K562 (cell line): Measurements from ENCODE around the gene TSPAN32. TPM values are rescaled to one million over a fixed set of nuclear protein-coding genes. Genes with fewer than 3 reads are reported as not detected.
"Not testable (repeated sequence)": the region's sequence is repeated elsewhere in the genome, so short reads cannot be mapped to it uniquely, and the experiment has no call there.

Source experiments
- ATAC-seq: fragments of 200-7000 bp; cut with Tn5 transposase; 3 replicates; pipeline ENCODE4 v1.9.1; 2020; ENCODE audit warnings: moderate library complexity
- BruUV-seq: library from RNA; stranded (reverse); fragments of 400-500 nt; replicated peaks from 2 replicates; lab custom pipeline; 2021; lab: Mats Ljungman, UMichigan
- CTCF ChIA-PET: fragments of 300-600 bp; formaldehyde crosslinking; extraction: SDS; loops from one replicate; lab custom pipeline; 2021; ENCODE audit warnings: low intra/inter-chr PET ratio; lab: Yijun Ruan, JAX
- POLR2A ChIA-PET: fragments of 300-600, 350-650 bp; sonication (Branson Sonifier 250); formaldehyde crosslinking; extraction: SDS; loops from one replicate; lab custom pipeline; 2021; ENCODE audit warnings: antibody characterized with exemption, inconsistent platforms; lab: Yijun Ruan, JAX
- DNase-seq, 4 experiments: peaks; one replicate each; pipeline versions ENCODE4 v3.0.0 to v3.0.0-alpha.2; 2011 to 2018; ENCODE audit warnings: low spot score in 3 of 4, mixed read lengths in 3 of 4; ENCODE audit errors: extremely low read depth in 1 of 4
- FAIRE-seq: peaks from 2 replicates; lab custom pipeline; 2011; peaks lifted over from hg19 to GRCh38; lab: Jason Lieb, UNC
- H2AFZ ChIP-seq: 2 replicates; pipeline ENCODE4 v1.6.0; 2011; ENCODE audit warnings: low read depth, low read length, control low read depth, inconsistent platforms
- H3K27ac ChIP-seq: fragments of 200-600 bp; 3 replicates; pipeline ENCODE4 v1.8.0; 2011; ENCODE audit warnings: low read depth, mild to moderate bottlenecking, control low read depth, inconsistent platforms, low read length, moderate library complexity, mixed read lengths; ENCODE audit errors: extremely low read depth
- H3K27me3 ChIP-seq, 2 experiments: fragments of 300-600 bp in 1 of 2; 2 replicates in 1 of 2; 3 replicates in 1 of 2; pipeline versions ENCODE4 v1.6.0 to v1.8.0; 2011; ENCODE audit warnings: inconsistent platforms in 2 of 2, low read length in 2 of 2, mild to moderate bottlenecking in 1 of 2, mixed read lengths in 1 of 2, moderate library complexity in 1 of 2; ENCODE audit not compliant: control insufficient read depth in 2 of 2, insufficient read depth in 2 of 2
- H3K36me3 ChIP-seq: fragments of 300-600 bp; 3 replicates; pipeline ENCODE4 v1.8.0; 2011; ENCODE audit warnings: mild to moderate bottlenecking, low read length, inconsistent platforms; ENCODE audit not compliant: control insufficient read depth, insufficient read depth
- H3K4me1 ChIP-seq, 2 experiments: fragments of 200-600 bp in 1 of 2; replicated peaks in 1 of 2; 2 replicates in 1 of 2; 3 replicates in 1 of 2; pipeline versions ENCODE4 v1.5.1 to v1.8.0; 2011; ENCODE audit warnings: inconsistent platforms in 2 of 2, low read length in 2 of 2, mild to moderate bottlenecking in 1 of 2, mixed read lengths in 1 of 2, moderate library complexity in 1 of 2; ENCODE audit not compliant: control insufficient read depth in 2 of 2, insufficient read depth in 2 of 2
- H3K4me2 ChIP-seq: 2 replicates; pipeline ENCODE4 v1.6.1; 2011; ENCODE audit warnings: low read length, control low read depth, inconsistent platforms, mixed read lengths; ENCODE audit not compliant: insufficient read depth
- H3K4me3 ChIP-seq: fragments of 200-600 bp; sonication (generic), shearing (Covaris generic); 2 replicates; pipeline ENCODE4 v1.5.1; 2016; ENCODE audit warnings: control low read depth, inconsistent platforms
- H3K79me2 ChIP-seq: fragments of 200-600 bp; 3 replicates; pipeline ENCODE4 v1.8.0; 2011; ENCODE audit warnings: low read length, inconsistent platforms; ENCODE audit not compliant: control insufficient read depth, insufficient read depth
- H3K9ac ChIP-seq, 2 experiments: 2 replicates each; pipeline versions ENCODE4 v1.6.0 to v1.6.1; 2011; ENCODE audit warnings: low read depth in 2 of 2, low read length in 2 of 2, control low read depth in 1 of 2, inconsistent platforms in 1 of 2, mild to moderate bottlenecking in 1 of 2, mixed read lengths in 1 of 2; ENCODE audit not compliant: insufficient read depth in 1 of 2
- H3K9me1 ChIP-seq: one replicate; pipeline ENCODE4 v1.6.0; 2011; ENCODE audit warnings: inconsistent platforms, mild to moderate bottlenecking, low read length, moderate library complexity; ENCODE audit not compliant: control insufficient read depth, insufficient read depth
- H3K9me3 ChIP-seq: replicated peaks from 2 replicates; pipeline ENCODE4 v1.5.1; 2011; ENCODE audit warnings: low read depth, low read length, inconsistent platforms; ENCODE audit not compliant: control insufficient read depth, insufficient read depth
- H4K20me1 ChIP-seq: replicated peaks from 2 replicates; pipeline ENCODE4 v1.6.1; 2011; ENCODE audit warnings: low read length, inconsistent platforms, mixed read lengths; ENCODE audit not compliant: control insufficient read depth, insufficient read depth
- CBX5 ChIP-seq: IDR thresholded peaks from 2 replicates; pipeline ENCODE4 v1.6.1; 2014; ENCODE audit warnings: low read depth, borderline replicate concordance
- FUS ChIP-seq: fragments of 200-400 bp; formaldehyde crosslinking; optimal IDR thresholded peaks from 2 replicates; pipeline ENCODE3; 2017; ENCODE audit warnings: low read depth, low read length
- KHSRP ChIP-seq: fragments of 450-650 bp; IDR thresholded peaks from 2 replicates; pipeline ENCODE4 v1.6.1; 2017
- NCOA1 ChIP-seq: fragments of 450-650 bp; IDR thresholded peaks from 2 replicates; pipeline ENCODE4 v1.6.1; 2016; ENCODE audit warnings: low read depth
- POLR2AphosphoS2 ChIP-seq: IDR thresholded peaks from 2 replicates; pipeline ENCODE4 v1.6.1; 2012; ENCODE audit warnings: low read length, improper control_type of control experiment
- ZBTB33 ChIP-seq: sonication (generic); formaldehyde crosslinking; IDR thresholded peaks from 2 replicates; pipeline ENCODE4 v1.8.1; 2023; ENCODE audit warnings: mild to moderate bottlenecking, missing genetic modification reagents
- ZFP36 ChIP-seq: fragments of 150-350 bp; IDR thresholded peaks from 2 replicates; pipeline ENCODE4 v1.6.1; 2018; ENCODE audit warnings: low read length, low read depth; ENCODE audit not compliant: partially characterized antibody
- ZNF347 ChIP-seq: fragments of 450-650 bp; formaldehyde crosslinking; IDR thresholded peaks from 2 replicates; pipeline ENCODE4 v1.4.0; 2020; ENCODE audit warnings: low read depth, mild to moderate bottlenecking, moderate library complexity
- ZNF707 ChIP-seq: fragments of 250-450 bp; sonication (Bioruptor Pico); conservative IDR thresholded peaks from 2 replicates; pipeline ENCODE4 v1.8.0; 2022; ENCODE audit warnings: inconsistent platforms, mild to moderate bottlenecking, moderate library complexity
- WGBS: fragments of 100-300 bp; shearing (Covaris generic); methylation state at CpG from one replicate; pipeline ENCODE4 v1.1.6; 2016; ENCODE audit warnings: low coverage, mixed read lengths; ENCODE audit not compliant: insufficient coverage; ENCODE audit errors: missing lambda C conversion rate; 5-methylcytosine and 5-hydroxymethylcytosine counted together
- in situ Hi-C: fragments of 300-500 bp; cut with MboI; formaldehyde crosslinking; loops from 4 replicates; pipeline ENCODE4 v1.15.0; 2018; ENCODE audit warnings: inconsistent platforms, mixed read lengths
- intact Hi-C: fragments of 100-400 bp; cut with micrococcal nuclease; formaldehyde crosslinking; loops from 2 replicates; pipeline ENCODE4 v1.14.2; 2022
- polyA plus RNA-seq, 8 experiments: library from polyadenylated mRNA; depleted of rRNA in 4 of 8; stranded (reverse) in 5 of 8; unstranded in 3 of 8; fragments of >200 nt; fragmentation: Nextera tagmentation in 2 of 8; fragmentation: Illumina TruSeq in 1 of 8; extraction: Ambion mirVana in 2 of 8; extraction: Trizol in 1 of 8; gene quantifications; 2 replicates each; pipeline versions ENCODE4 v1.2.1 to v1.2.3, GENCODE V29; 2011 to 2014; ENCODE audit warnings: inconsistent platforms in 1 of 8, missing spikeins in 1 of 8
- total RNA-seq, 7 experiments: library from RNA; depleted of rRNA in 6 of 7; stranded (reverse); fragments of >200 nt in 6 of 7; fragmentation: Illumina TruSeq in 2 of 7; extraction: Trizol in 2 of 7; gene quantifications; 2 replicates each; pipeline versions ENCODE4 v1.2.1 to v1.2.3, GENCODE V29; 2011 to 2021; ENCODE audit warnings: low replicate concordance in 1 of 7
- TF ChIP-seq, protein P1 (sequence below): fragments of 250-450 bp; sonication (Bioruptor Pico); IDR thresholded peaks from 2 replicates; pipeline ENCODE4 v1.5.0; 2022; ENCODE audit warnings: mild to moderate bottlenecking

TSPAN32 gene
- total and polyA plus RNA-seq, 9 of the 15 experiments (the other 6 are each of a cell fraction or from before 2014, with no cell fraction given): 0.21 to 7.3 (median 2.6) TPM

GRCh38 chr11:2286350-2286749, 15.5 kb upstream of the TSPAN32 start:
- H3K27ac ChIP-seq, H3K4me2 ChIP-seq, DNase-seq, H3K9me1 ChIP-seq, H2AFZ ChIP-seq, POLR2A ChIA-PET, H3K9me3 ChIP-seq, BruUV-seq, H4K20me1 ChIP-seq, in situ Hi-C loops, H3K79me2 ChIP-seq, CTCF ChIA-PET, H3K4me3 ChIP-seq, intact Hi-C loops, ATAC-seq, H3K36me3 ChIP-seq, H3K9ac ChIP-seq, FAIRE-seq: not testable (repeated sequence)
- Histone ChIP-seq H3K4me1 (peaks cover 14 to 21% of the 10 kb centered on the region in 2 experiments), H3K27me3 (peaks cover 0 to 20% of the 10 kb centered on the region in 2 experiments; a peak in 2 of 5 replicates)
- WGBS: 79% methylated on average over 9 of the region's 13 CpGs
- peak; percentile 55; the same call in 1 of the 2 replicates for TF ChIP-seq ZBTB33 (CRISPR knock-in tag)

DNA sequence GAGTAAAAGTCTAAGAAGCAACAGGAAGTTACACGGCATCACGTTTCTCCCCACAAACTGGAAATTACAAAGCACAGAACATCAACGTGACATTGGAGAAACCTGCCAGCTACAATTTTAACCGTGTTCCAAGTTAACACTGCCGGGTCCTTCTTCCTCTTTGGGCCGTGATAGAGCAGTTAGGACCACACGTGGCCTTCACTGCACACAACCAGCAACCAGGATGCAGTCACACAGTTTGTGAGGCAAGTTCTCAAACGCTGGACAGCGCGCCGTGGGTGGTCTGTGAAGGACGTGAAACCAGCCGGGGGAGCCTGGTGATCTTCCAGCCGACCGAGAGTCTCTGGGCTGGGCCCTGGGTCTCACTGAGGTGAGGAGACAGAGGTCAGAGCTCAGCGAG, 14.7 kb upstream of the TSPAN32 start:
- no peak for DNase-seq
- Histone ChIP-seq H3K36me3 (no peaks in the 10 kb centered on the region), H2AFZ (peak overlapping the region; percentile 70; the same call in 1 of the 2 replicates), H4K20me1 (no peaks in the 10 kb centered on the region), H3K4me3 (no peak overlapping the region), H3K4me1 (peaks cover 14 to 21% of the 10 kb centered on the region in 2 experiments), H3K9me1 (no peaks in the 10 kb centered on the region), H3K4me2 (no peak overlapping the region), H3K79me2 (no peaks in the 10 kb centered on the region), H3K27ac (no peak overlapping the region), H3K27me3 (peaks cover 0 to 20% of the 10 kb centered on the region in 2 experiments; a peak in 2 of 5 replicates), H3K9me3 (no peaks in the 10 kb centered on the region), H3K9ac (peak overlapping the region in 1 of 2 experiments; percentile 52; a peak in 1 of 4 replicates)
- 44% methylated on average over 16 of the region's 16 CpGs for WGBS
- CTCF ChIA-PET: no interaction called here
- no TSS peak for BruUV-seq
- TF ChIP-seq FUS (no peak), POLR2AphosphoS2 (no peak), KHSRP (no peak), NCOA1 (no peak), ZNF707 (no peak), ZNF347 (CRISPR knock-in tag) (no peak), ZFP36 (no peak), CBX5 (no peak)
- TF ChIP-seq, protein P1, sequence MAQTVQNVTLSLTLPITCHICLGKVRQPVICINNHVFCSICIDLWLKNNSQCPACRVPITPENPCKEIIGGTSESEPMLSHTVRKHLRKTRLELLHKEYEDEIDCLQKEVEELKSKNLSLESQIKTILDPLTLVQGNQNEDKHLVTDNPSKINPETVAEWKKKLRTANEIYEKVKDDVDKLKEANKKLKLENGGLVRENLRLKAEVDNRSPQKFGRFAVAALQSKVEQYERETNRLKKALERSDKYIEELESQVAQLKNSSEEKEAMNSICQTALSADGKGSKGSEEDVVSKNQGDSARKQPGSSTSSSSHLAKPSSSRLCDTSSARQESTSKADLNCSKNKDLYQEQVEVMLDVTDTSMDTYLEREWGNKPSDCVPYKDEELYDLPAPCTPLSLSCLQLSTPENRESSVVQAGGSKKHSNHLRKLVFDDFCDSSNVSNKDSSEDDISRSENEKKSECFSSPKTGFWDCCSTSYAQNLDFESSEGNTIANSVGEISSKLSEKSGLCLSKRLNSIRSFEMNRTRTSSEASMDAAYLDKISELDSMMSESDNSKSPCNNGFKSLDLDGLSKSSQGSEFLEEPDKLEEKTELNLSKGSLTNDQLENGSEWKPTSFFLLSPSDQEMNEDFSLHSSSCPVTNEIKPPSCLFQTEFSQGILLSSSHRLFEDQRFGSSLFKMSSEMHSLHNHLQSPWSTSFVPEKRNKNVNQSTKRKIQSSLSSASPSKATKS (CRISPR knock-in tag): no peak
- FAIRE-seq: no peak
- POLR2A ChIA-PET: no interaction called here
- ATAC-seq: no peak
- in situ Hi-C loops (no loop called here), intact Hi-C loops (no loop called here)
